Right renal pelvis (tissue), 4 donors: ENCODE data around the gene KRT73. TPM values are rescaled to one million over a fixed set of nuclear protein-coding genes. Genes with fewer than 3 reads are reported as not detected.

Source experiments
- DNase-seq, 4 donors: peaks; one replicate each; pipeline ENCODE4 v3.0.0-alpha.2; 2013; ENCODE audit warnings: low read depth in 4 of 4, low spot score in 3 of 4, missing footprints in 1 of 4
- polyA plus RNA-seq, 4 donors: library from polyadenylated mRNA; unstranded; fragments of 120-200 nt; gene quantifications; one replicate each; pipeline ENCODE4 v1.2.1, GENCODE V29; 2013; ENCODE audit not compliant: insufficient read length in 4 of 4

KRT73 gene
- polyA plus RNA-seq, 4 donors: not detected

GRCh38 chr12:52577316-52577715, 41.0 kb downstream of the KRT73 start:
- no peak for DNase-seq

GRCh38 chr12:52575948-52576347, 42.4 kb downstream of the KRT73 start:
- DNase-seq: no peak

- no peak for DNase-seq
These were observed 43.1 kb downstream of the KRT73 start for GRCh38 chr12:52575256-52575655.

DNA sequence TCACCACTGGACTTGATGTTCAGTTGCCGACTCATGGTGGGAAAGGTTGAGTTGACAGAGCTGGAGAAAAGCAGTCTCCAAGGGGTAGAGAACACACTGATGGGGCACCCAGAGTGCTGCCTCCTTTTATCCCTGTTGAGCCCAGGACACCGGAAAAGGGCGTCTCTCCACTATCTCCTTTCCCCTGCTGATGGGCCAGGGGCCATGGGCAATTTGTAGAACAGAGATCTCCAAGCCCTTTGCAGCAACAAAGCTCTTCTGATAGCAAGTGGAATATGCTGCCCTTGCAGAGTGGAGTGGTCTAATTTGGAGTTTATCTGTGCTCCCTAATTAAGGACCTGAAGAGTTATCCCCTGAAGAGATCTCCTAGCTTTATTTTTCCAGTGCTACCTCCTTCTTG, 44.6 kb downstream of the KRT73 start, which contains the start of gene KRT74:
Gene KRT74, minus strand, starts transcription at position 101 of the 400 bp plus-strand sequence. Its CDS starts 66 bp downstream, at position 35.
- DNase-seq: no peak

GRCh38 chr12:52573306-52573705, 45.1 kb downstream of the KRT73 start:
- no peak for DNase-seq

DNA sequence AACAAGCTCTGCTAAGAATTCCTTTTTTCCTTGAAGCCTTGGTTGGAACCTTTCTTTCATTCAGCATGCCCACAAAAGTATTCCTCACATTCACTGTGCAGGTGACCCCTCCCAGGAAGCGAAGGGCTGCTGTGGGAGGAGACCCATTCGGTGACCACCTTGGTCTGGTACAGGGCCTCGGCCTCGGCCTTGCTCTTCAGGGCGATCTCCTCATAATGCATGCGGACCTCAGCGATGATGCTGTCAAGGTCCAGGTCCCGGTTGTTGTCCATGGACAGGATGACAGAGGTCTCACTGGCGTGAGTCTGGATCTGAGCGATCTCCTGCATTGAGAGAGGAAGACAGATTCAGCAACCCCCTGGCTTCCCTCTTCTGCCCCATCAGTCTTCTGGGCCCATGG, 47.8 kb downstream of the KRT73 start:
- no peak for DNase-seq

DNA sequence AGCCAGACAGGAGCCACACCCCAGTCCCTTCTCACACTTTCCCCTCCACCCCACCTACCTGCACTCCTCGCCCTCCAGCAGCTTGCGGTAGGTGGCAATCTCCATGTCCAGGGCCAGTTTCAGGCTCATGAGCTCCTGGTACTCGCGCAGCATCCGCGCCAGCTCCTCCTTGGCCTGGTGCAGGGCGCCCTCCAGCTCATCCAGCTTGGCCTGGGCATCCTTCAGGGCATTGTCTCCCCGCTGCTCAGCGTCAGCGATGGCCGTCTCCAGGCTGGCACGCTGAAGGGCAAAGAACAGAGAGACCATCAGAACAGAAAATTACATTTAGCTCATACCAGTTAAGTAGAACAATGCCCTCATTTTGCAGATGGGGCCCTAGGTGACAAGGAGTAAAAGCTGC, 50.2 kb downstream of the KRT73 start:
- DNase-seq: no peak

DNA sequence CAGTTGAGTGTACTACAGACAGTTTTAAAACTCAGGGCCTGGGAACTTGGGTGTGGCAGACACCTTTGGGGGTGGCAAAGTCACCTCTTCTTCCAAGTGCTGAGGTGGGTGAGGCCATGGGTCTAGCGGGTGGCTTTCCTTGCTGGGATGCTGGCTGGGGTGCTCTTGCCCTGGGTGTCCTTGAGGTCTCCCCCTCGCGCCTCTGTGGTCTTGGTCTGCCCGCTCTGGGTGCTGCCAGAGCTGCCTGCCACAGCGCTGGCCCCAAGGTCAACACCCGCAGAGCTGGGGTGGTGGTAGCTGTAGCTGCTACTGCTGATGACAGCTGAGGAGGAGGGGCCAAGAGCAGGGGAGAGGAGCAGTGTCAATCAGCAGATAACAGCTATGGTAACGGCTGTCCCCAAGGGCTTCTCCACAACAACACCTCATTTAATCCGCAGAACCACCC, 51.5 kb downstream of the KRT73 start:
- DNase-seq: no peak

DNA sequence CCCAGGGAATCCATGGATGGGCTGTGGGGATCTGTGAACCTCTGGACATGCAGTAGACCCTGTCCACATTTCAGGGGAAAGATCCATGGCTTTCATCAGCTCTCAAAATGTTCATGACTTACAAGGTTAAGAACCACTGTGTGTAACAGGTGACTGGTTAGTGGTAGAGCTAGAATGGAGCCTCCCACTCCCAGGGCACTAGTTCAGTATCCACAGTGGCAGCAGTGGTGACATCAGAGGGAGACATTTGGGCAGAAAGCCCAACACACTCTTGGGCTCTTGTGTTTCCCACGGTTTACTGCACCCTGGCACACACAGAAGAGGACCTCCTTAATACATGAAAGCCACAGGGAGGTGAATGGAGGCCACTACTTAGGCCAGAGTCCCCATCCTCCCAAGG, 53.8 kb downstream of the KRT73 start:
- no peak for DNase-seq

DNA sequence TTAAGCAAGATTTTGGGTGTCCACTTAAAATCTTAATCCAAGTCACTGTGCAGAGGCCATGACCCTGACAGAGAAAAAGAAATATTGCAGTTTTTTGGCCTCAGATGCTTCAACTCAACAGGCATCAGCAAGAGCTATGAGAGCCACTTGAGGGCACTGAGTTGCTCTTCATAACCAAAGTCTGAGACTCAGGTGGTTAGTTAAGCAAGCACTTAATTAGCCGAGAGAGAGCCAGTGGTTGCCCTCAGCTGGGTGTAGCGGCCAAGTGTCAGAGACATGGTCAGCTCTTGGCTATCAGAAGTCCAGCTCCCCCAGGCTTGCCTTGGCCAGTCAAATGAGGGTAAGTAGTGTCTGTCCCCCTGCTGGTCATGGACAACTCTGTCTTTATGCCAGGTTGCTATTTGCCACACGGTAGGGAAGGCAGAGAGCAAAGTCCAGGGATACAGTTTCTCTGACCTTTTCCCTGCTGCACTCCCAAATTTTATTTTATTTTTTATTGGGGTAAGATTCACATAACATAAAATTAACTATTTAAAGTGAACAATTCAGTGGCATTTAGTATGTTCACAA, 56.4 kb downstream of the KRT73 start:
- no peak for DNase-seq

DNA sequence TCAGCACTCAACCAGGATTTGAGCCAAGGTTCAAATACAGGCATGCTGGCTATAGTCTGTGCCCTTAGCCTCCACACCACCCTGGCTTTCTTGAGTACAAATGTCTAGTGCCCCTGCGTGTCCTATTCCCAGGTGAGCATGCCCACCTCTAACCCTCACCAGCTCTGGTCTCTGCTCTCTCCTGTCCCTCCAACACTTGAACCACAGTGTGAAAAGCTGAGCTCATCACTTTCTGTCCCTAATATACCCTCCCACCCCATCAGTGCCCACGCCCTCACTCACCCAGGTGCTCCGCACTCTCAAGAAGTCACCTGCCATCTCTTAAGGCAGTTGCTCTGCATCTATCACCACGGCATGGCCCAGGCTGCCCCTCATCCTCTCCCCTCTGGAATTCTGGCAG, 58.4 kb downstream of the KRT73 start:
- no peak for DNase-seq

DNA sequence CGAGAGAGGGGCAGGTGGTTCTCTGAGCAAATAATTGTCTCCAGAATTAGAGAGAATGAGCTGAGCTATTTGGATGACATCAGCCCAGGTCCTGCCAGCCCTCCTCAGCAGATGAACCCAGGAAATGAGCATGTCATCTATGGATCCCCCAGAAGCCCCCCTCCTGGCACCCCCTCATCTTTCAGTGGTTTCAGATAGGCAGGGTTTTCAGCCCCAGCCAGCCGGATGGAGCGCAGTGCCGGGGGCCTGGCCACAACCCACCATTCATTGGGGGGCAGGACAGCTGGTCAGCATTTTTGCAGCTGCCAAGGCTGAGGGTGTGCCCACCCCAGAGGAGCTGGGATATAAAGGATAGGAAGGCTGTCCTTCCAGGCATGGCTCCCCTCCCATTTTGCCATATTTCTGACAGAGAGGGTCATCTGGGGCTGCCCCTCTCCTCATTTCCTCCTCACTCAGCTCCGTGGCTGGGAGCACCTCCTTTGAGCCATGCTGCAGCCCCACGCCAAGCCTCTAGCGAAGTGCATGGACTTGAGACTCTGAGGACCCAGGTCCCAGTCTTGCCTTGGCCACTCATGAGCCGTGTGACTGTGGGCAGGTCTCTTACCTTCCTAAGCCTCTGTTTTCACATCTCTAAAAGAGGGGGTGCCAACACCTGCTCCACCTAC, 59.4 kb downstream of the KRT73 start:
- no peak for DNase-seq

Other genes with a start within 250 kb of the KRT73 start
- gene KRT84, start 232.9 kb downstream of the KRT73 start, polyA plus RNA-seq: not detected
- not detected for gene KRT82, start 212.2 kb downstream of the KRT73 start, polyA plus RNA-seq
- gene KRT75, start 184.2 kb downstream of the KRT73 start, polyA plus RNA-seq: not detected
- not detected for gene KRT6B, start 166.4 kb downstream of the KRT73 start, polyA plus RNA-seq
- gene KRT6C, start 144.8 kb downstream of the KRT73 start, polyA plus RNA-seq: not detected
- under 1 TPM in 1 of 4 donors, not detected in 3; 0.10 TPM for gene KRT6A, start 125.3 kb downstream of the KRT73 start, polyA plus RNA-seq
- 1 to 10 TPM in 2 of 4 donors, under 1 TPM in 2; 0.28 to 1.9 (median 0.98) TPM for gene KRT5, start 98.2 kb downstream of the KRT73 start, polyA plus RNA-seq
- not detected for gene KRT71, start 65.4 kb downstream of the KRT73 start, polyA plus RNA-seq
- gene KRT74, start 44.7 kb downstream of the KRT73 start, polyA plus RNA-seq: not detected
- under 1 TPM in 1 of 4 donors, not detected in 3; 0.11 TPM for gene KRT72, start 17.1 kb downstream of the KRT73 start, polyA plus RNA-seq
- gene KRT2, start 33.7 kb upstream of the KRT73 start, polyA plus RNA-seq: not detected
- under 1 TPM; 0.07 to 0.43 (median 0.29) TPM for gene KRT1, start 61.8 kb upstream of the KRT73 start, polyA plus RNA-seq
- not detected for gene KRT77, start 85.0 kb upstream of the KRT73 start, polyA plus RNA-seq
- not detected for gene KRT76, start 158.8 kb upstream of the KRT73 start, polyA plus RNA-seq
- gene KRT3, start 177.6 kb upstream of the KRT73 start, polyA plus RNA-seq: not detected
- gene KRT4, start 195.6 kb upstream of the KRT73 start, polyA plus RNA-seq: under 1 TPM; 0.28 to 0.58 (median 0.34) TPM
- gene KRT79, start 215.8 kb upstream of the KRT73 start, polyA plus RNA-seq: not detected
- gene KRT78, start 230.4 kb upstream of the KRT73 start, polyA plus RNA-seq: under 1 TPM in 1 of 4 donors, not detected in 3; 0.05 TPM